HepG2 (cell line): Measurements from ENCODE around the gene HOMEZ. TPM values are rescaled to one million over a fixed set of nuclear protein-coding genes. Genes with fewer than 3 reads are reported as not detected.

Source experiments
- ARID4A ChIP-seq: sonication (generic); formaldehyde crosslinking; IDR thresholded peaks from 2 replicates; pipeline ENCODE4 v1.5.0; 2020; ENCODE audit warnings: mild to moderate bottlenecking, missing genetic modification reagents, borderline replicate concordance
- CREB3 ChIP-seq: sonication (generic); formaldehyde crosslinking; IDR thresholded peaks from 2 replicates; pipeline ENCODE4 v1.5.0; 2020; ENCODE audit warnings: missing genetic modification reagents
- DR1 ChIP-seq: sonication (generic); formaldehyde crosslinking; IDR thresholded peaks from 2 replicates; pipeline ENCODE4 v1.8.0; 2021; ENCODE audit warnings: mild to moderate bottlenecking, missing genetic modification reagents, inconsistent platforms
- HNF4G ChIP-seq, 2 experiments: sonication (generic) in 1 of 2; formaldehyde crosslinking in 1 of 2; IDR thresholded peaks; 2 replicates each; pipeline versions ENCODE4 v1.4.0 to v1.6.1; 2011 to 2020; ENCODE audit warnings: borderline replicate concordance in 2 of 2, low read depth in 2 of 2, mild to moderate bottlenecking in 2 of 2, low read length in 1 of 2, missing genetic modification reagents in 1 of 2, moderate library complexity in 1 of 2
- JUND ChIP-seq: sonication (generic); formaldehyde crosslinking; IDR thresholded peaks from 2 replicates; pipeline ENCODE4 v1.8.0; 2022; ENCODE audit warnings: mild to moderate bottlenecking, missing genetic modification reagents
- KAT8 ChIP-seq: IDR thresholded peaks from 2 replicates; pipeline ENCODE4 v1.6.1; 2016; ENCODE audit warnings: missing genetic modification reagents, missing compliant biosample characterization
- MAX ChIP-seq: IDR thresholded peaks from 2 replicates; pipeline ENCODE4 v1.6.1; 2012; ENCODE audit warnings: inconsistent platforms
- SOX13 ChIP-seq, 3 experiments: fragments of 450-650 bp in 1 of 3; sonication (generic) in 1 of 3; formaldehyde crosslinking in 1 of 3; IDR thresholded peaks in 2 of 3; conservative IDR thresholded peaks in 1 of 3; 2 replicates each; pipeline versions ENCODE4 v1.5.0 to v1.6.1; 2016 to 2020; ENCODE audit warnings: antibody characterized with exemption in 1 of 3, mild to moderate bottlenecking in 1 of 3, missing compliant biosample characterization in 1 of 3, missing genetic modification reagents in 1 of 3, moderate library complexity in 1 of 3
- polyA plus RNA-seq, 8 experiments: library from polyadenylated mRNA; depleted of rRNA in 3 of 8; stranded (reverse) in 7 of 8; unstranded in 1 of 8; fragments of >200 nt; fragmentation: Illumina TruSeq in 4 of 8; extraction: Trizol in 4 of 8; gene quantifications; 2 replicates each; pipeline versions ENCODE4 v1.2.1 to v1.2.3, GENCODE V29; 2011 to 2016; ENCODE audit warnings: low read depth in 4 of 8, missing spikeins in 1 of 8, mixed read lengths in 1 of 8; ENCODE audit not compliant: insufficient read depth in 1 of 8
- total RNA-seq, 5 experiments: library from RNA; depleted of rRNA; stranded (reverse); fragments of >200 nt; fragmentation: Illumina TruSeq; extraction: Trizol; gene quantifications; 2 replicates each; pipeline ENCODE4 v1.2.3, GENCODE V29; 2016; ENCODE audit warnings: low read depth in 1 of 5

HOMEZ gene
- total and polyA plus RNA-seq, 2 of the 13 experiments (the other 11 are each of a cell fraction or from before 2014, with no cell fraction given): 14.5 to 31.8 TPM

GRCh38 chr14:23320584-23321571 lies 34.9 kb upstream of the HOMEZ start, which contains the start of gene PABPN1 (continued):
- TF ChIP-seq ARID4A (CRISPR knock-in tag) (peak; percentile 90; the same call in 1 of the 2 replicates), KAT8 (CRISPR knock-in tag) (peak; percentile 100), HNF4G (IDR thresholded peaks at IDR 0.05; ENCODE audit: borderline replicate concordance, low read depth, low read length) (peak; percentile 98), HNF4G (CRISPR knock-in tag; IDR thresholded peaks at IDR 0.05; ENCODE audit: borderline replicate concordance, low read depth) (peak; percentile 99), CREB3 (CRISPR knock-in tag) (peak; percentile 82; the same call in 1 of the 2 replicates), SOX13 (IDR thresholded peaks at IDR 0.05) (0 out of 2 replicates have a peak, but pooled peaks have one; percentile 2), SOX13 (CRISPR knock-in tag; conservative IDR thresholded peaks at IDR 0.05 in 1 of 2, IDR thresholded peaks at IDR 0.05 in 1 of 2) (peak in 1 of 2 experiments; percentile 40; a peak in 1 of 4 replicates), JUND (CRISPR knock-in tag) (no peak; the same call in 1 of the 2 replicates), DR1 (CRISPR knock-in tag) (no peak), MAX (no peak)
